GM12878 (cell line): ENCODE measurements around the gene HOOK2. TPM values are rescaled to one million over a fixed set of nuclear protein-coding genes. Genes with fewer than 3 reads are reported as not detected.

Source experiments
- ATAC-seq: fragments of 200-7000 bp; cut with Tn5 transposase; 3 replicates; pipeline ENCODE4 v1.9.1; 2020; ENCODE audit warnings: mild to moderate bottlenecking, moderate library complexity
- BruUV-seq: library from RNA; stranded (reverse); fragments of 400-500 nt; replicated peaks from 2 replicates; lab custom pipeline; 2021; lab: Mats Ljungman, UMichigan
- CTCF ChIA-PET: fragments of 300-600 bp; sonication (Branson Sonifier 250); formaldehyde crosslinking; extraction: SDS; loops from one replicate; lab custom pipeline; 2021; ENCODE audit warnings: inconsistent platforms; lab: Yijun Ruan, JAX
- POLR2A ChIA-PET: fragments of 350-600 bp; formaldehyde crosslinking; extraction: SDS; loops from one replicate; lab custom pipeline; 2021; ENCODE audit warnings: inconsistent platforms; lab: Charles Lee
- RAD21 ChIA-PET: fragments of 300-600 bp; sonication (Branson Sonifier 250); formaldehyde crosslinking; loops from one replicate; lab custom pipeline; 2023; ENCODE audit warnings: antibody characterized with exemption; ENCODE audit not compliant: unreplicated experiment; lab: Charles Lee
- SMC1A ChIA-PET: fragments of 300-600 bp; sonication (Branson Sonifier 250); formaldehyde crosslinking; loops from one replicate; lab custom pipeline; 2023; ENCODE audit not compliant: unreplicated experiment, uncharacterized antibody; lab: Charles Lee
- DNase-seq: peaks from one replicate; pipeline ENCODE4 v3.0.0-alpha.2; 2011; ENCODE audit warnings: low read depth, low spot score
- FAIRE-seq: peaks from 3 replicates; lab custom pipeline; 2011; peaks lifted over from hg19 to GRCh38; lab: Jason Lieb, UNC
- H2AFZ ChIP-seq: 2 replicates; pipeline ENCODE4 v1.6.0; 2011; ENCODE audit warnings: low read depth, low read length, control low read depth; ENCODE audit not compliant: control insufficient read depth
- H3K27ac ChIP-seq: 2 replicates; pipeline ENCODE4 v1.5.1; 2011; ENCODE audit warnings: control low read depth; ENCODE audit not compliant: control insufficient read depth, insufficient read depth
- H3K27me3 ChIP-seq, 2 experiments: replicated peaks in 1 of 2; 2 replicates each; pipeline versions ENCODE4 v1.6.0 to v1.6.1; 2011; ENCODE audit warnings: low read length in 1 of 2; ENCODE audit not compliant: control insufficient read depth in 2 of 2, insufficient read depth in 2 of 2
- H3K36me3 ChIP-seq, 2 experiments: 2 replicates each; pipeline ENCODE4 v1.5.1; 2011; ENCODE audit warnings: low read length in 1 of 2; ENCODE audit not compliant: control insufficient read depth in 2 of 2, insufficient read depth in 2 of 2
- H3K4me1 ChIP-seq: 2 replicates; pipeline ENCODE4 v1.6.1; 2011; ENCODE audit warnings: mild to moderate bottlenecking, low read length, moderate library complexity, mixed read lengths; ENCODE audit not compliant: control insufficient read depth, insufficient read depth
- H3K4me2 ChIP-seq: 2 replicates; pipeline ENCODE4 v1.6.0; 2011; ENCODE audit warnings: control low read depth; ENCODE audit not compliant: control insufficient read depth, insufficient read depth
- H3K4me3 ChIP-seq: fragments of 200-600 bp; sonication (generic); 2 replicates; pipeline ENCODE4 v1.5.1; 2016
- H3K79me2 ChIP-seq: 2 replicates; pipeline ENCODE4 v1.6.0; 2011; ENCODE audit warnings: low read length; ENCODE audit not compliant: control insufficient read depth, insufficient read depth
- H3K9ac ChIP-seq: 2 replicates; pipeline ENCODE4 v1.8.0; 2011; ENCODE audit warnings: low read length, control low read depth, mixed read lengths; ENCODE audit not compliant: control insufficient read depth, insufficient read depth
- H3K9me3 ChIP-seq: replicated peaks from 3 replicates; pipeline ENCODE4 v1.5.1; 2011; ENCODE audit warnings: mild to moderate bottlenecking, low read length; ENCODE audit not compliant: control insufficient read depth, insufficient read depth
- H4K20me1 ChIP-seq: 2 replicates; pipeline ENCODE4 v1.6.0; 2011; ENCODE audit not compliant: control insufficient read depth, insufficient read depth
- ATF7 ChIP-seq: fragments of 450-650 bp; IDR thresholded peaks from 2 replicates; pipeline ENCODE4 v1.6.1; 2016; ENCODE audit warnings: low read depth, mild to moderate bottlenecking
- BHLHE40 ChIP-seq, 2 experiments: fragments of 450-650 bp in 1 of 2; IDR thresholded peaks; 2 replicates each; pipeline ENCODE4 v1.6.1; 2011 to 2017; ENCODE audit warnings: low read depth in 2 of 2, borderline replicate concordance in 1 of 2, improper control_type of control experiment in 1 of 2, low read length in 1 of 2, mild to moderate bottlenecking in 1 of 2
- CEBPZ ChIP-seq: fragments of 150-350 bp; IDR thresholded peaks from 2 replicates; pipeline ENCODE4 v1.6.1; 2016; ENCODE audit warnings: low read depth, low read length
- CHD1 ChIP-seq: IDR thresholded peaks from 2 replicates; pipeline ENCODE4 v1.6.1; 2012; ENCODE audit warnings: low read depth, low read length, improper control_type of control experiment
- CHD2 ChIP-seq: IDR thresholded peaks from 2 replicates; pipeline ENCODE4 v1.6.1; 2011; ENCODE audit warnings: low read depth, low read length, improper control_type of control experiment, borderline replicate concordance
- IKZF2 ChIP-seq, 2 experiments: fragments of 450-650 bp; IDR thresholded peaks; 2 replicates each; pipeline ENCODE4 v1.6.1; 2017; ENCODE audit warnings: mild to moderate bottlenecking in 2 of 2, moderate library complexity in 2 of 2
- JUND ChIP-seq: IDR thresholded peaks from 2 replicates; pipeline ENCODE4 v1.6.1; 2012; ENCODE audit warnings: low read depth, mild to moderate bottlenecking, low read length, improper control_type of control experiment, moderate library complexity
- NFYB ChIP-seq: IDR thresholded peaks from 2 replicates; pipeline ENCODE4 v1.6.1; 2011; ENCODE audit warnings: low read depth, mild to moderate bottlenecking, low read length, improper control_type of control experiment, moderate library complexity; ENCODE audit not compliant: insufficient read depth
- RAD51 ChIP-seq: fragments of 450-650 bp; IDR thresholded peaks from 2 replicates; pipeline ENCODE4 v1.6.1; 2016; ENCODE audit warnings: moderate library complexity, mild to moderate bottlenecking, inconsistent platforms
- RB1 ChIP-seq: fragments of 450-650 bp; formaldehyde crosslinking; IDR thresholded peaks from 2 replicates; pipeline ENCODE4 v1.6.1; 2017; ENCODE audit warnings: mild to moderate bottlenecking, borderline replicate concordance
- RELA ChIP-seq: fragments of 450-650 bp; IDR thresholded peaks from 2 replicates; pipeline ENCODE4 v1.8.0; 2014; ENCODE audit warnings: borderline replicate concordance; ENCODE audit not compliant: partially characterized antibody
- RELB ChIP-seq: fragments of 450-650 bp; IDR thresholded peaks from 2 replicates; pipeline ENCODE4 v1.6.1; 2017; ENCODE audit warnings: low read depth, mild to moderate bottlenecking, moderate library complexity
- SMAD1 ChIP-seq: fragments of 450-650 bp; IDR thresholded peaks from 2 replicates; pipeline ENCODE4 v1.6.1; 2018; ENCODE audit warnings: mild to moderate bottlenecking, low read depth; ENCODE audit not compliant: partially characterized antibody
- SPI1 ChIP-seq: IDR thresholded peaks from 2 replicates; pipeline ENCODE4 v1.6.1; 2011; ENCODE audit warnings: low read depth, mild to moderate bottlenecking, low read length, moderate library complexity, borderline replicate concordance; ENCODE audit not compliant: insufficient read depth
- STAT1 ChIP-seq: fragments of 450-650 bp; conservative IDR thresholded peaks from 2 replicates; pipeline ENCODE4 v1.6.1; 2014; ENCODE audit warnings: antibody characterized with exemption, mild to moderate bottlenecking
- SUPT20H ChIP-seq: IDR thresholded peaks from 2 replicates; pipeline ENCODE4 v1.6.1; 2011; ENCODE audit warnings: low read depth, mild to moderate bottlenecking, low read length, moderate library complexity, borderline replicate concordance; ENCODE audit not compliant: control insufficient read depth
- TARDBP ChIP-seq: IDR thresholded peaks from 2 replicates; pipeline ENCODE4 v1.6.1; 2016; ENCODE audit warnings: borderline replicate concordance
- ZNF217 ChIP-seq: fragments of 450-650 bp; IDR thresholded peaks from 2 replicates; pipeline ENCODE4 v1.6.1; 2017; ENCODE audit warnings: antibody characterized with exemption, mild to moderate bottlenecking
- WGBS: methylation state at CpG from one replicate; pipeline ENCODE4 v1.1.6; 2016; ENCODE audit warnings: low lambda C conversion rate; ENCODE audit not compliant: insufficient replicate concordance, insufficient coverage; ENCODE audit errors: missing lambda C conversion rate; 5-methylcytosine and 5-hydroxymethylcytosine counted together
- in situ Hi-C: fragments of 300-500 bp; cut with MboI; formaldehyde crosslinking; loops from 9 replicates; pipeline ENCODE4 v1.14.3; 2018; ENCODE audit warnings: mixed read lengths
- intact Hi-C: fragments of 100-400 bp; cut with micrococcal nuclease; formaldehyde crosslinking; loops from one replicate; pipeline ENCODE4 v1.14.2; 2022; ENCODE audit not compliant: unreplicated experiment
- polyA plus RNA-seq, 11 experiments: library from polyadenylated mRNA; depleted of rRNA in 4 of 11; unstranded in 6 of 11; stranded (reverse) in 5 of 11; fragments of >200 nt; fragmentation: Nextera tagmentation in 4 of 11; fragmentation: Illumina TruSeq in 1 of 11; extraction: Ambion mirVana in 4 of 11; extraction: Trizol in 1 of 11; gene quantifications; 1 replicate in 1 of 11; 2 replicates in 10 of 11; pipeline versions ENCODE4 v1.2.1 to v1.2.3, GENCODE V29; 2011 to 2016; ENCODE audit warnings: inconsistent platforms in 2 of 11, missing spikeins in 2 of 11, low read depth in 1 of 11
- total RNA-seq, 4 experiments: library from RNA; depleted of rRNA in 3 of 4; stranded (reverse); fragments of >200 nt in 3 of 4; fragmentation: Illumina TruSeq in 1 of 4; extraction: Trizol in 1 of 4; gene quantifications; 2 replicates each; pipeline versions ENCODE4 v1.2.1 to v1.2.3, GENCODE V29; 2013 to 2021

HOOK2 gene
- total and polyA plus RNA-seq, 10 of the 15 experiments (the other 5 are each of a cell fraction or from before 2014, with no cell fraction given): 1.5 to 9.6 (median 6.2) TPM

GRCh38 chr19:12791345-12792050 is 16.1 kb upstream of the HOOK2 start, which contains the start of gene JUNB:
Gene JUNB, plus strand, starts transcription at chr19:12791486. Its CDS starts 286 bp downstream, at chr19:12791772.
- in situ Hi-C loops (no loop called here), intact Hi-C loops (loop anchor here (1.0 kb wide), 1 partner anchor 13 kb away; no protein-coding TSS in a partner anchor)
- no peaks in the 10 kb centered on the region; the same call in 2 of the 3 replicates for H3K9me3 ChIP-seq
- DNase-seq (peak; percentile 86), ATAC-seq (peak; percentile 56), FAIRE-seq (no peak)
- ChIA-PET SMC1A (interaction anchor here (0.6 to 11.5 kb wide), 3 partner anchors 12 to 365 kb away, joined by 3 to 240 read pairs (median 3); no protein-coding TSS in a partner anchor), RAD21 (interaction anchor here (0.9 to 11.4 kb wide), 5 partner anchors 9 to 57 kb away, joined by 3 to 303 read pairs (median 4); partner anchors contain the start of genes HOOK2 and TRIR), POLR2A (interaction anchor here (0.6 to 8.2 kb wide), 10 partner anchors 9 to 1412 kb away, joined by 3 to 303 read pairs (median 5); partner anchors contain the start of genes GCDH, GET3, HOOK2 and RNASEH2A), CTCF (interaction anchor here (0.8 to 12.9 kb wide), 5 partner anchors 14 to 1410 kb away, joined by 4 to 537 read pairs (median 5); partner anchors contain the start of genes GET3 and HOOK2)
- peak within 1 kb of the TSS; percentile 95 for H3K9ac ChIP-seq
- H3K79me2 ChIP-seq: peaks cover 42% of the 10 kb centered on the region
- H3K27ac ChIP-seq: peak within 1 kb of the TSS; percentile 99
- no peaks in the 10 kb centered on the region for H3K27me3 ChIP-seq
- no peaks in the 10 kb centered on the region for H4K20me1 ChIP-seq
- peak within 1 kb of the TSS; percentile 87 for H3K4me3 ChIP-seq
- H2AFZ ChIP-seq: peak within 1 kb of the TSS; percentile 46; the same call in 1 of the 2 replicates
- under 1% methylated on average over 70 of the region's 73 CpGs for WGBS
- H3K4me1 ChIP-seq: peaks cover 44% of the 10 kb centered on the region
- H3K4me2 ChIP-seq: peak within 1 kb of the TSS; percentile 97
- BruUV-seq: TSS peak; percentile 87
- no peaks in the 10 kb centered on the region for H3K36me3 ChIP-seq
- no peak; the same call in 1 of the 2 replicates for TF ChIP-seq TARDBP
- TF ChIP-seq IKZF2 (IDR thresholded peaks at IDR 0.05): peak; percentile 48 to 61
- TF ChIP-seq SPI1: peak; percentile 50
- TF ChIP-seq CHD1: peak; percentile 76; the same call in 1 of the 2 replicates
- TF ChIP-seq JUND: no peak
- TF ChIP-seq RAD51: no peak
- TF ChIP-seq ZNF217: no peak
- peak; percentile 67; the same call in 1 of the 2 replicates for TF ChIP-seq NFYB
- no peak for TF ChIP-seq SUPT20H
- TF ChIP-seq CHD2: peak; percentile 86; the same call in 1 of the 2 replicates
- TF ChIP-seq RB1: peak; percentile 84; the same call in 1 of the 2 replicates
- peak; percentile 74; the same call in 1 of the 2 replicates for TF ChIP-seq STAT1
- TF ChIP-seq ATF7: peak; percentile 49; the same call in 1 of the 2 replicates
- TF ChIP-seq RELA: peak; percentile 90
- peak; percentile 67; the same call in 1 of the 2 replicates for TF ChIP-seq RELB
- TF ChIP-seq SMAD1: peak; percentile 97
- TF ChIP-seq BHLHE40 (IDR thresholded peaks at IDR 0.05; ENCODE audit: borderline replicate concordance in 1 of 2, low read depth in 2 of 2, low read length in 1 of 2): peak; percentile 84 to 88
- no peak for TF ChIP-seq CEBPZ
